HG02970 (cell line): ENCODE data around the gene HTR3E.
"Not testable (repeated sequence)": the region's sequence is repeated elsewhere in the genome, so short reads cannot be mapped to it uniquely, and the experiment has no call there.

Source experiments
- ATAC-seq: cut with Tn5 transposase; IDR thresholded peaks from one replicate; pipeline ENCODE4 v1.9.1; 2021; ENCODE audit warnings: mild to moderate bottlenecking, moderate library complexity, moderate number of reproducible peaks; ENCODE audit not compliant: unreplicated experiment, low FRiP score

HTR3E gene

GRCh38 chr3:184149770-184150169 is 52.9 kb downstream of the HTR3E start:
- ATAC-seq = not testable (repeated sequence)

- ATAC-seq = peak; percentile 82
Measured at GRCh38 chr3:184154885-184155643, 58.2 kb downstream of the HTR3E start, which contains the start of gene DVL3. DVL3 (plus strand) TSS chr3:184155377; CDS start chr3:184155636, 259 bp downstream.

- ATAC-seq = peak; percentile 20
Measured at GRCh38 chr3:184155644-184156521, 59.0 kb downstream of the HTR3E start.

- no peak for ATAC-seq
Measured at GRCh38 chr3:184156522-184156955, 59.7 kb downstream of the HTR3E start.
